Right renal pelvis (tissue), 4 donors: ENCODE results near the gene TPSB2. TPM values are rescaled to one million over a fixed set of nuclear protein-coding genes. Genes with fewer than 3 reads are reported as not detected.
"Not testable (repeated sequence)": the region's sequence is repeated elsewhere in the genome, so short reads cannot be mapped to it uniquely, and the experiment has no call there.

Experiments
- DNase-seq, 4 donors: peaks; one replicate each; pipeline ENCODE4 v3.0.0-alpha.2; 2013; ENCODE audit warnings: low read depth in 4 of 4, low spot score in 3 of 4, missing footprints in 1 of 4
- polyA plus RNA-seq, 4 donors: library from polyadenylated mRNA; unstranded; fragments of 120-200 nt; gene quantifications; one replicate each; pipeline ENCODE4 v1.2.1, GENCODE V29; 2013; ENCODE audit not compliant: insufficient read length in 4 of 4

The TPSB2 gene
- polyA plus RNA-seq, 4 donors = 0.16 TPM; not detected in 3

DNA sequence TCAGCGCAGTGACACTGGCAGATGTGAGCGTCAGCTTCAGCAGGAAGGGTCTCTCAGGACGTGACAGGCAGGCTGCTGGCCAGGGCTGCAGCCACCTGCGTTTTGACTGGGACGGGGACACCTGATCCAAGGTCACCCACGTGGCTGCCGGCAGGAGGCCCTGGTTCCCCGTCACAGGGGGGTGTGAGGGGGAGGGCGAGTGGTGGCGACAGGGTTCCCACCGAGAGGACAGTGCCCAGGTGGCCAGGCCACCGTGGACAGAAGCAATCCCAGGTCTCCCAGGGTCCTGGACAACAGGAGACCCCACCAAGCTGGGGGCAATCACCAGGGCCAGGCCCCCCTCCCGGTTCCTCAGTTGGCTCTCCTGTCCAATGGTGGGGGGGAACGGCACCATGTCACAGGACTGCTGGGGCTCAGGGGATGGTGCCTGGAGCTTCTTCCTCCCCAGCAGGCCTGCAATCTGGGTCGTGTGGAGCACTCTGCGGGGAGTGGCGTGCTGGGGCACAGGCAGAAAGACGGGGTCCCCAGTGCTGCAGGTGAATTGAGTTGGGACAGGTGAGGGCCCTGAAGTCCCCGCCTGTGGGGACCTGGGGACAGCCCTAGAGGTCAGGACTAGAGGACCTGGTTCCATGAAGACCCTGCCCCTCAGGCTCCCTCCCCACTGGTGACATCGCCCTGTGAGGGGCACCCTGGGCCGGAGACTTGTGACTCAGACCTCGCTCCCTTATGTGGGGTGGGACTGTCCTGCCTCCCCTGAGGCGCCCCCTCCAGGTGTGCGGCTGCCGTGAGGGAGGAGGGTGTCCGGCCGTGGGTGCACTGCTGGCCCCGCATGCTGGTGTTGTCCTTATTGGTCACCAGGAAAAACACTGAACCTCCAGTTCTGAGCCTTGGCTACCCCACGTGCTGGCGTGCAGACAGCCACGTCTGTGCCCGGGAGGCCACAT lies 14.2 kb upstream of the TPSB2 start:
- not testable (repeated sequence) for DNase-seq

DNA sequence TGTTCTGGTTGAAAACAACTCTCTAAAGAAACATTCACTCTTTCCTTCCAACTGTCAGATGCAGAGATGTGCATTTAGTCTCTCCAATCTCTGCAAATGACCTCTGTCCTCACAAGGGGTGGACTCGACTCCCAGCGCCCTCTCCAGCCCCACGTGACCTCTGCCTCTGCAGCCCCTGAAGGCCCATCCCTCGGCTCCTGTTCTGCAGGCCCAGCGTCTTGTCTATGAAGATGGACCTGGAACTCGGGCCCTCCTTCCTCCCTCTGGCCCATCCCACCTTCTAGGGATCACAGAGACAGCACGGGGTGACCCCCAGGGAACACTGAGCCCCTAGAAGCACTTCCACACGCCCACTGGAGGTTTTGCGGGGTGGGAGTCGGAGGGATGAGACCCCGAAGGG lies 13.4 kb upstream of the TPSB2 start:
- not testable (repeated sequence) for DNase-seq

DNA sequence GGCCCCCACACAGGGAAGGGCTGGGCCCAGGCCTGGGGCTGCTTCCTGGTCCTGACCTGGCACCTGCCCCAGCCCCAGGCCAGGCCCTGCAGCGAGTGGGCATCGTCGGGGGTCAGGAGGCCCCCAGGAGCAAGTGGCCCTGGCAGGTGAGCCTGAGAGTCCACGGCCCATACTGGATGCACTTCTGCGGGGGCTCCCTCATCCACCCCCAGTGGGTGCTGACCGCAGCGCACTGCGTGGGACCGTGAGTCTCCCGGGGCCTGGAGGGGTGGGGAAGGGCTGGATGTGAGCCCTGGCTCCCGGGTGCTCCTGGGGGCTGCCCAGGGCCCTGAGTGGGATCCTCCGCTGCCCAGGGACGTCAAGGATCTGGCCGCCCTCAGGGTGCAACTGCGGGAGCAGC lies 11.1 kb upstream of the TPSB2 start:
- DNase-seq = not testable (repeated sequence)

DNA sequence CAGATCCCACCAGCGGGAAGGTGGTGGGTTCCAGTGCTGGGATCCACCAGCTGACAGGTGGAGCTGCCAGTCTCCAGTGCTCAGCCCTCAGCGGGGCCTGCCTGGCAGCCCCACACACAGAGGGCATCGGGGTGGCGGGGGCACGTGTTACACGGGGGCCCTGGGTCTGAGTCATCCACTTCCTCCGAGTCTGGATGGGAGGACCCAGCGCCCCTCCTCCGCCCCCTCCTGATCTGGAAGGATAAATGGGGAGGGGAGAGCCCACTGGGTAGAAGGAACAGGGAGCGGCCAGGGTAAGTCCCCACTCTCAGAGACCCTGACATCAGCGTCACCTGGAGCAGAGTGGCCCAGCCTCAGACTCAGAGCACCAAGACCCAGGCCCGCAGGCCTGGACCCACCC lies 10.5 kb upstream of the TPSB2 start, which contains the start of gene TPSAB1:
Gene TPSAB1 (plus strand): TSS at position 270 of the 400 bp plus-strand sequence. CDS start 234 bp downstream, outside the sequence.
- DNase-seq = not testable (repeated sequence)

DNA sequence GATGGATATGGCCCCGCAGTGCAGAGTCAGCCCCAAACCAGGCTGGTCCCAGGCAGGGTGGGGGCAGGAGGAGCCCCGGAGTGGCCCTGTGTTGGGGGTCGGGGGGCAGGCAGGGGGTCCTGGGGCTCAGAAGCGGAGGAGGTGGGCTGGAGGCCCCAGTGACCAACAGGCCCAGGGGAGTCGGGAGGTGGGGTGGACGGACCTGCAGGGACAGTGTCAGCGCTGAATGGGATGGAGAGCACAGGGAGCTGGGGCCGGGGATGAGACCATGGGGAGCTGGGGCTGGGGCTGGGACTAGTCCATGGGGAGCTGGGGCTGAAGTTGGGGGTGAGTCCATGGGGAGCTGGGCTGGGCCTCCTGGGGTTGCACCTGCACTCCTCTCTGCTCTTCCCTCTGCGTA lies 9.6 kb upstream of the TPSB2 start:
- not testable (repeated sequence) for DNase-seq

DNA sequence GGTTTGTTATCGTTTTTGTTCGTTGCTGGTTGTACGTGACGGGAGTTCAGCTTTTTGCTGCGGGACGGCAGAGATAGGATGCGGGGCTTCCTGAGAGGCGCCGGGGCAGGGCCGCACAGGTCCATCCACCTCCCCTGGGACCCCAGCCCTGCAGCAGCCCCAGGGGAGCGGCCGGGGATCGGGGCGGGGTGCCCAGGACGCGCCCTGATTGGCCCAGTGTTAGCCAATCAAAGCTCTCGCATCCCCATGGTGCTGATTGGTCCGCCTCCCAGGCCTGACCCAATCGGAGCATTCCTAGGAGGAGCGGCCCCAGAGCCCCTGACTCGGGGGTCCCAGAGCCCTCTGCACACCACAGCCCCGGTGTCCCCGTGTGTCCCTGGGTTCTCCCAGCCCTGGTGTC lies 8.9 kb upstream of the TPSB2 start:
- not testable (repeated sequence) for DNase-seq

DNA sequence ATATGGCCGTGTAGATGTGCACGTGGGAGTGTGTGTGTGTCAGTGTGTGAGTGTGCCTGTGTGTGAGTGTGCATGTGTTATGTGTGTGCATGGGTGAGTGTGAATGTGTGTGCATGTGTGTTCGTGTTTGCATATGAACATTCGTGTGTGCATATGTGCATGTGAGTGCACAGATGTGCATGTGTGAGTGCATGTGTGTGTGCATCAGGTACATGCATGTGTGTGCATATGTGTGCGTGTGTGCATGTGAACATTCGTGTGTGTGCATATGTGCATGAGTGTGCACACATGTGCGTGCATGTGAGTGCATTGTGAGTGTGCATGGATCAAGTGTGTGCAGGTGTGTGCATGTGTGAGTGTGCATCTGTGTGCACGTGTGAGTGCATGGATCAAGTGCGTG lies 8.0 kb upstream of the TPSB2 start:
- DNase-seq = no peak

DNA sequence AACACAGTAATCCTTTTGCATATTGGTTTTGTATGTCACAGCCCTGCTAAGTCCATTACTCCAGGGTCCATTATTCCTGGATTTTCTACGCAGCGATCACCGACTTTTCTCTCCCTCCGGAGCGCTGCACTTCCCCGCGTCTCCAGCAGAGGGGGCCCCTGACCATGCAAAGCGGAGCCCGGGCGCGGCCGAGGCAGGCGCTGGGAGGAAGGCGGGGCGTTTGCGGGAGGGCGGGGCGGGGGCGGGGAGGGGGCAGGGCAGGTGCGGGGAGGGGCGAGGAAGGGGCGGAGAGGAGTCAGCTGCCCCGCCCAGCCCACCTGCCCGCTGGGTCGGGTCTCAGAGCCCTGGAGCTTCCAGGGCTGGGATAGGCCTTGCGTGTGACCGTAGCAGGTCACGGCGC lies 6.7 kb upstream of the TPSB2 start:
- not testable (repeated sequence) for DNase-seq

DNA sequence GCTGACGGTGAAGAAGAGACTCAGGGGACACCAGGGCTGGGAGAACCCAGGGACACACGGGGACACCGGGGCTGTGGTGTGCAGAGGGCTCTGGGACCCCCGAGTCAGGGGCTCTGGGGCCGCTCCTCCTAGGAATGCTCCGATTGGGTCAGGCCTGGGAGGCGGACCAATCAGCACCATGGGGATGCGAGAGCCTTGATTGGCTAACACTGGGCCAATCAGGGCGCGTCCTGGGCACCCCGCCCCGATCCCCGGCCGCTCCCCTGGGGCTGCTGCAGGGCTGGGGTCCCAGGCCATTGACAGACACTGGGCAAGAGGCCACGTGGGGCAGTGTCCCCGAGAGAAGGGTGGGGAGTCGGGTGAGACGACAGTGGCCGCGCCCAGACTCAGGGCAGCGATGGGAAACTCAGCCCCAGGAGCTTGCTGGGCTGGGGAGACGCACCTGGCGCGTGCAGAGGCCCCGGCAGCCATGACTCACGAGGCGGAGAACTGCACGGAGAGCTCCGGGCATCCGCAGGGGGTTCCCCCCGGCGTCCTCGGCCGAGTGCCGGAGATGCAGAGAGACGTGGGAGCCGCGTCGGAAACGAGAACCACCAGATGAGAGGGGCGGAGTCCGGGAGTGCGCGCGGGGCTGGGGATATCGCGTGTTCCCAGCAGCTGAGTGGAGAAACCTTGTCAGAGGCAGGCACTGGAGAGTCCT lies 2.2 kb upstream of the TPSB2 start:
- DNase-seq = not testable (repeated sequence)

DNA sequence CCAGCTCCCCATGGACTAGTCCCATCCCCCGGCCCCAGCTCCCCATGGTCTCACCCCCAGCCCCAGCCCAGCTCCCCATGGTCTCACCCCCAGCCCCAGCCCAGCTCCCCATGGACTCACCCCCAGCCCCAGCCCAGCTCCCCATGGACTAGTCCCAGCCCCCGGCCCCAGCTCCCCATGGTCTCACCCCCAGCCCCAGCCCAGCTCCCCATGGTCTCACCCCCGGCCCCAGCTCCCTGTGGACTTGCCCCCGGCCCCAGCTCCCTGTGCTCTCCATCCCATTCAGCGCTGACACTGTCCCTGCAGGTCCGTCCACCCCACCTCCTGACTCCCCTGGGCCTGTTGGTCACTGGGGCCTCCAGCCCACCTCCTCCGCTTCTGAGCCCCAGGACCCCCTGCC lies 1.3 kb upstream of the TPSB2 start:
- not testable (repeated sequence) for DNase-seq

DNA sequence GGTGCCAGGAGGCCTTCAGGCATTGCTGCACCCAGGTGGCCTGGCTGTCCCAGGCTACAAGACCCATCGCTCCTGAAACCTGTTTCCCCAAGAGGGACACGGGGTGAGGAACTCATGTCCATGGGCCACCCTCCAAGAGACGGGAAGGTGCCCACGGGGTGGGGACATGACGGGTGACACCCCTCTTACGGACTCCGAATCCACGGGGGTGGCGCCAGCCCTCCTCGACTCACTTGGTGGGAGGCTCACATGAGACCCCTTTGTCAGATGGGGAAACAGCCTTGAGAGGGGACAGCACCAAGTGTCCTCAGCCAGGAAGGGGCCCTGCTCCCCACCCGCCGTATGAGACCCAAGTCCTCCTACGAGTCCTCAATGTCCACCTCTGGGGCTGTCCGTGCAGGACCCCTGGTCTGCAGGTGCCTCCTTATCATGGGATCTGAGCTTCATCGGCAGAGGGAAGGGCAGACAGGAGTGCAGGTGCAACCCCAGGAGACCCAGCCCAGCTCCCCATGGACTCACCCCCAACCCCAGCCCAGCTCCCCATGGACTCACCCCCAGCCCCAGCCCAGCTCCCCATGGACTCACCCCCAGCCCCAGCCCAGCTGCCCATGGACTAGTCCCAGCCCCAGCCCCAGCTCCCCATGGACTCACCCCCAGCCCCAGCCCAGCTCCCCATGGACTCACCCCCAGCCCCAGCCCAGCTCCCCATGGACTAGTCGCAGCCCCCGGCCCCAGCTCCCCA lies 658 bp upstream of the TPSB2 start:
- not testable (repeated sequence) for DNase-seq

DNA sequence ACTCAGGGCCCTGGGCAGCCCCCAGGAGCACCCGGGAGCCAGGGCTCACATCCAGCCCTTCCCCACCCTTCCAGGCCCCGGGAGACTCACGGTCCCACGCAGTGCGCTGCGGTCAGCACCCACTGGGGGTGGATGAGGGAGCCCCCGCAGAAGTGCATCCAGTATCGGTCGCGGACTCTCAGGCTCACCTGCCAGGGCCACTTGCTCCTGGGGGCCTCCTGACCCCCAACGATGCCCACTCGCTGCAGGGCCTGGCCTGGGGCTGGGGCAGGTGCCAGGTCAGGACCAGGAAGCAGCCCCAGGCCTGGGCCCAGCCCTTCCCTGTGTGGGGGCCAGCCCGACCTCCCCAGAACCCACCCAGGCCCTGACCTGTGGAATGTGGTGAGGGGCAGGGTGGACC lies 508 bp downstream of the TPSB2 start:
- not testable (repeated sequence) for DNase-seq

DNA sequence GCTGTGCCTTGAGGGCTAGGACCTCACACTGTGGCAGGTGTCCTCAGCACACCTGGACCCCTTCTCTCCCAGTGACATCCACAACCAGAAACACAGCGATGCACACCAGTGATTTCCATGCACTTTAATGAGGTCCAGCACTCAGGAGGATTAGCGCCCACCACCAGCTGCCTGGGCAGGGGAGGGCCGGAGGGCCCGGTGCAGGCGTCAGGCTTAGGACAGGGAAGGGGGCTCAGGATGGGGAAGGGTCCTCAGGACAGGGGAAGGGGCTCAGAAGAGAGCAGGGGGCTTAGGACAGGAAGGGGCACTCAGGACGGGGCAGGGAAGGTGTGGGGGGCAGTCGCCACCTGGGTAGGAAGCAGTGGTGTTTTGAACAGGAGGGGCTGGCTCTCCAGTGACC lies 1.8 kb downstream of the TPSB2 start:
- not testable (repeated sequence) for DNase-seq

DNA sequence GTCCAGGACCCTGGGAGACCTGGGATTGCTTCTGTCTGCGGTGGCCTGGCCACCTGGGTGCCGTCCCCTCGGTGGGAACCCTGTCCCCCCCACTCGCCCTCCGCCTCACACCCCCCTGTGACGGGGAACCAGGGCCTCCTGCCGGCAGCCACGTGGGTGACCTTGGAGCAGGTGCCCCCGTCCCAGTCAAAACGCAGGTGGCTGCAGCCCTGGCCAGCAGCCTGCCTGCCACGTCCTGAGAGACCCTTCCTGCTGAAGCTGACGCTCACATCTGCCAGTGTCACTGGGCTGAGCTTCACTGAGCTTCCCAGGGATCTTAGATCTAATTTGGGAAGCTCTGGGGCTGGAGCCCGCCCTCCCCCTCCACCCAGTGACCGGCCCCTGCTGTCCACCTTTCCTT lies 3.3 kb downstream of the TPSB2 start:
- not testable (repeated sequence) for DNase-seq

DNA sequence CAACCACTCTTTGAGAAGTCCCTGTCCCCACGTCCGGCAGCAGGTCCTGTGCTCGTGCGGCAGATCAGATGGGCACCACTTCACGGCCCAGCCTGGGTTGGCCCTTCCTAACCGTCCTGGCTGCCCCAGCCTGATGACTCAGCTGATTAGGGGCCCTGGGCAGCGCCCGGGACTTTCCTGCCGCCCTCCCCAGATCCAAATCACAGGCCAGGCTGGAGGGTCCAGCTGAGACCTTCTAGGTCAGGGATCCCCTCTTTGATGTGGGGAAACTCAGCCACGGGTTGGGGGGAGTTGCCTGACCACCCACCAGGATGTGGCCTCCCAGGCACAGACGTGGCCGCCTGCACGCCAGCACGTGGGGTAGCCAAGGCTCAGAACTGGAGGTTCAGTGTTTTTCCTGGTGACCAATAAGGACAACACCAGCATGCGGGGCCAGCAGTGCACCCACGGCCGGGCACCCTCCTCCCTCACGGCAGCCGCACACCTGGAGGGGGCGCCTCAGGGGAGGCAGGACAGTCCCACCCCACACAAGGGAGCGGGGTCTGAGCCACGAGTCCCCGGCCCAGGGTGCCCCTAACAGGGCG lies 4.2 kb downstream of the TPSB2 start:
- DNase-seq = not testable (repeated sequence)

DNA sequence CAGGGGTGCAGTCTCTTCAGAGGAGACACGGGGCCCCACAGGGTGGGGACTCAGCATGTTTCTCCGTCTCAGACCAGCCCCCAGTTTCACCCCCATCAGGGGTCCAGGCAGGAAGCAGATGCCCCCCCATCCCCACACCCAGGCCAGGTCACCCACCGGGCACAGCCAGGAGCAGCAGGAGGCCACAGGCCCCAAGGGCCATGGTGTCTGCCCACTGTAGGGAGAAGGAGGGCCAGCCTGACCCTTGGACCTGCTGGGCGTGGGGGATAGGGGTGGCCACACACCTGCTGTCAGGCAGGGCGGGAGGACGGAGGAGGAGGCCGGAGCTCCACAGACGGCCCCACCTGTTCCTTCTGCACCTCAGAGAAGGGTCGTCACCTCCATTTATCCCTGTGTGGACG lies 4.9 kb downstream of the TPSB2 start, which contains the start of gene TPSG1:
Gene TPSG1 (minus strand): TSS at position 218 of the 401 bp plus-strand sequence. CDS start 16 bp downstream, at position 202.
- DNase-seq = no peak

DNA sequence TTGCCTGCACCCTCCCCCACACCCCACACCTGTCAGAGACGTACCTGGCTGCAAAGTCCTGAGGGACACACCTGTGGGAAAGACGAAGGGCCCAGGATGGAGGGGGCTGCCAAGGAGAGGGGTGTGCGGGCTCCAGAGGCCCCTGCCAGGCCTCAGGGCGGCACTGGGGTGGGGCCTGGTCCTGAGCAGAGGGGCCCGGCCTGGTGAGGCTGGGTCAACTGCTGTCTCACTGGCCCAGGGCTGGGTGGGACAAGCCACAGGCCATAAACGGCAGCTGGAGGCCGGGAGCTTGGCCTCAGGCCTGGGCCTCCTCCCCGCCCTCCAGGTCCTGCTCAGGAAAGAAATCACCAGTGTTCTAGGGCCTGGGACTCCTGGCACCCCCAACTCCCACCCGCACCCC lies 5.4 kb downstream of the TPSB2 start:
- DNase-seq = no peak

DNA sequence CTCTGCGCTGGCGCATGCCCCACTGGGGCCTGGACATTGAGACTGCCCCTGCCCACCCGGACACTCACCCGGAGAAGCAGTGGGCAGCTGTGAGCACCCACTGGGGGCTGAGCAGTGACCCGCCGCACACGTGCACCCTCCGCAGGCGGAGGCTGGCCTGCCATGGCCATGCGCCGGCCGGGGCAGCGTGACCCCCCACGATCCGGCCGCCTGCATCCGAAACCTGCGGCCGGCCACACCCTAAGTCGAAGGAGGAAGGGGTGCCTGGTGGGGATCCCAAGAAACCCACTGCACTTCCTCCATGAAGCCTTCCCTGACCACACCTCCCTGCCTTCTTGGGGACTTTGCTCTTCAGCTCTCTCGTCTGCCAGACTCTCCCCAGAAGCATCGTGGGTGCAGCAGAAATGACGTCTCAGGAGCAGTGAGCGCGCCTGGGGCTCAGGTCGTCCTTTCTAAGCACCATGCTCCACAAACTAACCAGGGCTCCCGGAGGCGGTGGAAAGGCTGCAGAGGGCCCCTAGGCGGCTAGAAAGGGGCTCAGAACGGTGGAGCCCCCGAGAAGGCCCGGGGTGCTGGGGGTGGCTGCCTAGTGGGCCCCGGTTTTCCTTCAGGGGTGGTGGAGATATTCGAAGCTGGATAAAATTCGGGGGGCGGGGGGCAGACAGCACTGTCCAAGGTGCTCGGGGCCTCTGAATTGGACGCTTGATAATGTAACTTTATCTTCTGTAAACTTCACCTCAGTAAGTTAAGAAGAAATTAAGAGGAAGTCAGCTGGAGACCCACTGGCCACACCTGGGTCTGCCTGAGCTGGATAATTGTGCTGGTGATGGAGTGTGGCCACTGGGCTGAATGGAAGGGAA lies 6.4 kb downstream of the TPSB2 start:
- no peak for DNase-seq

DNA sequence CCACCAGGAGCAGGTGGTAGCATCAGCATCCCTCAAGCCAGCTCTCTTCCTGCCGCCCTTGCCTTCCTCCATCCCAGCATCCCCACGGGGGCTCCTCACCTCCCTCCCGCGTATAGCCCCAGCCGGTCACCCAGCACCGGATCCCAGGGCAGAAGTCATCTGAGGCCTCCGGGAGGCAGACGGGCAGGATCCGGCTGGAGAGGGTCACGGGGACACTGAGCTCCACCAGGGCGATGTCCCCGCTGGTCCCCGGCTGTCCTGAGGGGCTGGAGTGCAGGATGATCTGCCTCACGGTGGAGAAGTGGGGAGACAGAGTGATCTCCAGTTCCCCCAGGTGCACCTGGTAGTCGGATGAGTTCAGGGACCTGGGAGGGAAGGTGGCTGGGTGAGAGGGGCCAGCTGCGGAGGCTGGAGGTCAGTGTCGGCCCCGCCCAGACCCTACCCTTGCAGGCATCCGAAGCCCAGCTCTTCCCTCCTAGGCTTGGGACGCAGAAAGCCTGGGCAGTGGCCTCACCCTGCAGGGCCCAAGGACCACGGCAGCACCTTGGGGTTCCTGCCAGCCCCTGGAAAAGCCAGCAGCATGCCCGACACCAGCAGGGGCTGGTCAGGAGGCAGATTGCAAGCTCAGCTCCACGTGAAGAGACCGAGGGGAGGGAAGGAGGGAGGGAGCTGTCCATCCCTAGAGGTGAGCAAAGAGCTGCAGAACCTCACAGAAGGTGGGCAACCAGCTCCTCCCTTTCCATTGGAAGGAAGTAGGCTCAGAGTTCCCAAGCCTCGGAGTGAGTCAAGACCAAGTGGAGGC lies 7.2 kb downstream of the TPSB2 start:
- no peak for DNase-seq
